Liver (tissue), 9 donors: ENCODE measurements around the gene GGA1. TPM values are rescaled to one million over a fixed set of nuclear protein-coding genes. Genes with fewer than 3 reads are reported as not detected.

Experiments
- DNase-seq: peaks from one replicate; pipeline ENCODE4 v3.0.0-alpha.2; 2017; ENCODE audit warnings: low spot score
- H3K27ac ChIP-seq, 2 donors: one replicate each; pipeline ENCODE4 v1.7.0; 2013; ENCODE audit warnings: inconsistent platforms in 2 of 2, low read length in 2 of 2, control low read depth in 1 of 2, low read depth in 1 of 2, mild to moderate bottlenecking in 1 of 2
- H3K27me3 ChIP-seq, 4 donors: one replicate each; pipeline versions ENCODE4 v1.6.1 to v1.7.0; 2013; ENCODE audit warnings: low read length in 3 of 4, inconsistent platforms in 1 of 4, mild to moderate bottlenecking in 1 of 4, moderate library complexity in 1 of 4; ENCODE audit not compliant: control insufficient read depth in 4 of 4, insufficient read depth in 4 of 4
- H3K36me3 ChIP-seq, 4 donors: one replicate each; pipeline versions ENCODE4 v1.6.1 to v1.7.0; 2013; ENCODE audit warnings: low read length in 3 of 4, mild to moderate bottlenecking in 3 of 4, low read depth in 1 of 4, moderate library complexity in 1 of 4; ENCODE audit not compliant: control insufficient read depth in 4 of 4, insufficient read depth in 3 of 4
- H3K4me1 ChIP-seq, 4 donors: one replicate each; pipeline versions ENCODE4 v1.6.1 to v1.7.0; 2013; ENCODE audit warnings: low read length in 3 of 4, mild to moderate bottlenecking in 3 of 4, moderate library complexity in 1 of 4; ENCODE audit not compliant: control insufficient read depth in 4 of 4, insufficient read depth in 4 of 4
- H3K4me3 ChIP-seq, 3 donors: one replicate each; pipeline versions ENCODE4 v1.6.1 to v1.7.0; 2013; ENCODE audit warnings: low read length in 3 of 3, control low read depth in 1 of 3, low read depth in 1 of 3, mild to moderate bottlenecking in 1 of 3
- H3K9ac ChIP-seq, 2 donors: one replicate each; pipeline ENCODE4 v1.7.0; 2013; ENCODE audit warnings: low read length in 2 of 2, mild to moderate bottlenecking in 2 of 2, moderate library complexity in 2 of 2, control low read depth in 1 of 2, low read depth in 1 of 2
- H3K9me3 ChIP-seq, 4 donors: one replicate each; pipeline versions ENCODE4 v1.6.1 to v1.7.0; 2013; ENCODE audit warnings: low read length in 3 of 4; ENCODE audit not compliant: control insufficient read depth in 4 of 4
- CTCF ChIP-seq: fragments of 150-350 bp; IDR thresholded peaks from 2 replicates; pipeline ENCODE4 v1.5.1; 2017; ENCODE audit warnings: improper control_type of control experiment, low read depth, low read length; ENCODE audit not compliant: missing input control
- EGR1 ChIP-seq, 2 donors: IDR thresholded peaks; 2 replicates each; pipeline ENCODE4 v1.6.1; 2016 to 2018; ENCODE audit warnings: antibody characterized with exemption in 2 of 2, low read depth in 2 of 2
- FOXA1 ChIP-seq: IDR thresholded peaks from 2 replicates; pipeline ENCODE4 v1.6.1; 2016; ENCODE audit warnings: antibody characterized with exemption
- FOXA2 ChIP-seq: IDR thresholded peaks from 2 replicates; pipeline ENCODE4 v1.6.1; 2016; ENCODE audit warnings: antibody characterized with exemption
- GABPA ChIP-seq, 2 donors: IDR thresholded peaks in 1 of 2; conservative IDR thresholded peaks in 1 of 2; 2 replicates each; pipeline ENCODE4 v1.6.1; 2016; ENCODE audit warnings: antibody characterized with exemption in 2 of 2, mild to moderate bottlenecking in 1 of 2, moderate library complexity in 1 of 2
- HNF4A ChIP-seq, 2 donors: conservative IDR thresholded peaks; 2 replicates each; pipeline ENCODE4 v1.6.1; 2016; ENCODE audit warnings: antibody characterized with exemption in 2 of 2, mild to moderate bottlenecking in 2 of 2
- HNF4G ChIP-seq: IDR thresholded peaks from 2 replicates; pipeline ENCODE4 v1.6.1; 2016; ENCODE audit warnings: antibody characterized with exemption
- JUND ChIP-seq, 2 donors: IDR thresholded peaks; 2 replicates each; pipeline ENCODE4 v1.6.1; 2016; ENCODE audit warnings: antibody characterized with exemption in 2 of 2
- MAX ChIP-seq: IDR thresholded peaks from 2 replicates; pipeline ENCODE4 v1.6.1; 2016; ENCODE audit warnings: antibody characterized with exemption
- NR2F2 ChIP-seq: IDR thresholded peaks from 2 replicates; pipeline ENCODE4 v1.6.1; 2016; ENCODE audit warnings: antibody characterized with exemption
- RAD21 ChIP-seq, 2 donors: IDR thresholded peaks; 2 replicates each; pipeline ENCODE4 v1.6.1; 2016; ENCODE audit warnings: antibody characterized with exemption in 2 of 2, mild to moderate bottlenecking in 2 of 2
- REST ChIP-seq: IDR thresholded peaks from 2 replicates; pipeline ENCODE4 v1.6.1; 2016; ENCODE audit warnings: antibody characterized with exemption, mild to moderate bottlenecking
- RXRA ChIP-seq, 2 donors: IDR thresholded peaks; 2 replicates each; pipeline ENCODE4 v1.6.1; 2017 to 2018; ENCODE audit warnings: antibody characterized with exemption in 2 of 2, mild to moderate bottlenecking in 1 of 2
- SP1 ChIP-seq: IDR thresholded peaks from 2 replicates; pipeline ENCODE4 v1.6.1; 2018; ENCODE audit warnings: antibody characterized with exemption, mild to moderate bottlenecking
- TAF1 ChIP-seq: conservative IDR thresholded peaks from 2 replicates; pipeline ENCODE4 v1.6.1; 2016; ENCODE audit warnings: antibody characterized with exemption, mild to moderate bottlenecking
- YY1 ChIP-seq: IDR thresholded peaks from 2 replicates; pipeline ENCODE4 v1.6.1; 2016; ENCODE audit warnings: antibody characterized with exemption, mild to moderate bottlenecking
- WGBS: extraction: QIAGEN DNeasy Blood & Tissue Kit; methylation state at CpG from one replicate; pipeline ENCODE4 v1.1.7; 2013; 5-methylcytosine and 5-hydroxymethylcytosine counted together
- polyA plus RNA-seq, 2 donors: library from polyadenylated mRNA; stranded (reverse) in 1 of 2; unstranded in 1 of 2; fragments of 200-250 nt in 1 of 2; fragments of >200 nt in 1 of 2; fragmentation: Nextera tagmentation in 1 of 2; extraction: Ambion mirVana in 1 of 2; gene quantifications; one replicate each; pipeline versions ENCODE4 v1.2.1 to v1.2.3, GENCODE V29; 2013 to 2015
- total RNA-seq, 2 donors: library from RNA; depleted of rRNA; stranded (reverse); fragments of >200 nt; gene quantifications; one replicate each; pipeline ENCODE4 v1.2.3, GENCODE V29; 2014
- TF ChIP-seq, protein P1 (sequence below): IDR thresholded peaks from 2 replicates; pipeline ENCODE4 v1.6.1; 2016; ENCODE audit warnings: antibody characterized with exemption
- TF ChIP-seq, protein P2 (sequence below): IDR thresholded peaks from 2 replicates; pipeline ENCODE4 v1.6.1; 2016; ENCODE audit warnings: antibody characterized with exemption
- donor health status: healthy.
- donor health status: healthy.
- donor health status: healthy.
- donor health status: healthy.
- donor health status: healthy.

GGA1 gene
- total and polyA plus RNA-seq, 4 donors: 15.1 to 26.4 (median 17.8) TPM

GRCh38 chr22:37569921-37570660 lies 38.5 kb upstream of the GGA1 start:
- DNase-seq: peak; percentile 68
- Histone ChIP-seq H3K27me3 (no peaks in the 10 kb centered on the region), H3K4me3 (no peak overlapping the region), H3K9me3 (no peaks in the 10 kb centered on the region), H3K9ac (peak overlapping the region in 1 of 2 donors; percentile 32), H3K36me3 (peaks cover 3 to 14% (median 7%) of the 10 kb centered on the region in 4 donors), H3K4me1 (peaks cover 21 to 76% (median 55%) of the 10 kb centered on the region in 4 donors), H3K27ac (peak overlapping the region; percentile 84 to 91)
- TF ChIP-seq, protein P1, sequence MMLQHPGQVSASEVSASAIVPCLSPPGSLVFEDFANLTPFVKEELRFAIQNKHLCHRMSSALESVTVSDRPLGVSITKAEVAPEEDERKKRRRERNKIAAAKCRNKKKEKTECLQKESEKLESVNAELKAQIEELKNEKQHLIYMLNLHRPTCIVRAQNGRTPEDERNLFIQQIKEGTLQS: no peak
- TF ChIP-seq GABPA (IDR thresholded peaks at IDR 0.05 in 1 of 2, conservative IDR thresholded peaks at IDR 0.05 in 1 of 2): peak in 1 of 2 donors; percentile 16
- TF ChIP-seq HNF4A (conservative IDR thresholded peaks at IDR 0.05): peak; percentile 70 to 75
- TF ChIP-seq SP1: peak; percentile 65
- no peak for TF ChIP-seq YY1
- TF ChIP-seq CTCF: no peak
- no peak for TF ChIP-seq REST
- no peak for TF ChIP-seq FOXA2
- peak; percentile 37 for TF ChIP-seq HNF4G
- peak; percentile 60 for TF ChIP-seq MAX
- no peak for TF ChIP-seq EGR1 (IDR thresholded peaks at IDR 0.05; ENCODE audit: low read depth in 2 of 2)
- peak in 1 of 2 donors; percentile 40 for TF ChIP-seq RAD21 (IDR thresholded peaks at IDR 0.05)
- peak in 1 of 2 donors; percentile 76 for TF ChIP-seq JUND (IDR thresholded peaks at IDR 0.05)
- peak; percentile 100 for TF ChIP-seq NR2F2
- TF ChIP-seq, protein P2, sequence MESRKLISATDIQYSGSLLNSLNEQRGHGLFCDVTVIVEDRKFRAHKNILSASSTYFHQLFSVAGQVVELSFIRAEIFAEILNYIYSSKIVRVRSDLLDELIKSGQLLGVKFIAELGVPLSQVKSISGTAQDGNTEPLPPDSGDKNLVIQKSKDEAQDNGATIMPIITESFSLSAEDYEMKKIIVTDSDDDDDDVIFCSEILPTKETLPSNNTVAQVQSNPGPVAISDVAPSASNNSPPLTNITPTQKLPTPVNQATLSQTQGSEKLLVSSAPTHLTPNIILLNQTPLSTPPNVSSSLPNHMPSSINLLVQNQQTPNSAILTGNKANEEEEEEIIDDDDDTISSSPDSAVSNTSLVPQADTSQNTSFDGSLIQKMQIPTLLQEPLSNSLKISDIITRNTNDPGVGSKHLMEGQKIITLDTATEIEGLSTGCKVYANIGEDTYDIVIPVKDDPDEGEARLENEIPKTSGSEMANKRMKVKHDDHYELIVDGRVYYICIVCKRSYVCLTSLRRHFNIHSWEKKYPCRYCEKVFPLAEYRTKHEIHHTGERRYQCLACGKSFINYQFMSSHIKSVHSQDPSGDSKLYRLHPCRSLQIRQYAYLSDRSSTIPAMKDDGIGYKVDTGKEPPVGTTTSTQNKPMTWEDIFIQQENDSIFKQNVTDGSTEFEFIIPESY: peak; percentile 32
- no peak for TF ChIP-seq FOXA1
- no peak for TF ChIP-seq TAF1
- TF ChIP-seq RXRA (IDR thresholded peaks at IDR 0.05): peak; percentile 97 to 98
- WGBS: 27% methylated on average over 9 of the region's 9 CpGs
